ENCODE measurements around the gene L2HGDH. TPM values are rescaled to one million over a fixed set of nuclear protein-coding genes. Genes with fewer than 3 reads are reported as not detected.

The L2HGDH gene
- total RNA-seq, 2 donors from 2014 or later: 15.9 to 23.2 TPM

DNA sequence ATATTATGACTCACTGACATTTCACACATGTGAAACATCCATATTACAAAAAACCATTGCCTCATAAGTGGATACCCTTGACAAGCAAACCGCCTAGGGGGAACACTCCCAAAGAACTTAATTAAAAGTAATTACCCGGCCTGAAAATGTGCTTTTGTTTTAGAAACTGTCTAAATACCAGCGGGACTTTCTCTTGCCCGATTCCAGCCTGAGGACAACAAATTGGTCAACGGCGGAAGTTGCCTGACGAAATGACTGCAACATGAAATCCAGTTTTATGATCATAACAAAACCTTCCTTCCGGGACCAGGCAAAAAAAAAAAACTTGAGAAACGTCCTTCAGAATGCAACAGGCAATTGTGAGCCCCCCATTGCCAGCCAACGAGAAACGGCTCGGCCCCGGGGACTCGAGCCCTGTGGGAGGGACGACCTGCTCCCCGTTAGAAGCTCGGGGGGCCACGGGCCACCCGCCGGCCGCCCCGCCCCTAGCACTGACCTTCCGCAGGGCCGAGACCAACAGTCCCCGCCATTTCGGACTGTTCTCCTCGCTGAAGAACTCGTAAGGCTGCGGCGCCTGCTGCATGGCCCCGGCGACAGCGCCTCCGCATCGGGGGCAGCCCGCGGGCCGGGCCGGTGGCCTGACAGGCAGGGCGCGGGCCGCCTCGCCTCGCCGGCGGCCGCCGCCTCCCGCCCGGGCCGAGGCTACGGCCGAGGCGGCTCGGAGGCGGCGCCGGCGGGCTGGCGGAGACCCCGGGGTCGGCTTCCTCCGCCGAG is 81.1 kb downstream of the L2HGDH start:
- H3K9me3 Mint-ChIP-seq: peaks cover 12% of the 10 kb centered on the region
- DNase-seq: peak; percentile 73

GRCh38 chr14:50230401-50230700 is 81.7 kb downstream of the L2HGDH start:
- H3K9me3 Mint-ChIP-seq: peaks cover 12% of the 10 kb centered on the region
- H3K27ac ChIP-seq (ENCODE audit: low read depth, low read length): no peak overlapping the region
- TF ChIP-seq, protein P1, sequence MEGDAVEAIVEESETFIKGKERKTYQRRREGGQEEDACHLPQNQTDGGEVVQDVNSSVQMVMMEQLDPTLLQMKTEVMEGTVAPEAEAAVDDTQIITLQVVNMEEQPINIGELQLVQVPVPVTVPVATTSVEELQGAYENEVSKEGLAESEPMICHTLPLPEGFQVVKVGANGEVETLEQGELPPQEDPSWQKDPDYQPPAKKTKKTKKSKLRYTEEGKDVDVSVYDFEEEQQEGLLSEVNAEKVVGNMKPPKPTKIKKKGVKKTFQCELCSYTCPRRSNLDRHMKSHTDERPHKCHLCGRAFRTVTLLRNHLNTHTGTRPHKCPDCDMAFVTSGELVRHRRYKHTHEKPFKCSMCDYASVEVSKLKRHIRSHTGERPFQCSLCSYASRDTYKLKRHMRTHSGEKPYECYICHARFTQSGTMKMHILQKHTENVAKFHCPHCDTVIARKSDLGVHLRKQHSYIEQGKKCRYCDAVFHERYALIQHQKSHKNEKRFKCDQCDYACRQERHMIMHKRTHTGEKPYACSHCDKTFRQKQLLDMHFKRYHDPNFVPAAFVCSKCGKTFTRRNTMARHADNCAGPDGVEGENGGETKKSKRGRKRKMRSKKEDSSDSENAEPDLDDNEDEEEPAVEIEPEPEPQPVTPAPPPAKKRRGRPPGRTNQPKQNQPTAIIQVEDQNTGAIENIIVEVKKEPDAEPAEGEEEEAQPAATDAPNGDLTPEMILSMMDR (conservative IDR thresholded peaks at IDR 0.05): no peak

More for the DNA sequence above, 81.1 kb downstream of the L2HGDH start:
- peaks cover 4% of the 10 kb centered on the region for H3K4me1 ChIP-seq (ENCODE audit: control insufficient read depth, insufficient read depth, low read length)
- 0% methylated on average over 15 to 64 of the region's 64 CpGs for WGBS, 2 experiments (ENCODE audit: insufficient coverage in 1 of 2, insufficient read length in 1 of 2)
- H3K9ac ChIP-seq (ENCODE audit: extremely low read depth, low read length, poor library complexity, severe bottlenecking): peak overlapping the region; percentile 74
- Mint-ChIP-seq H3K4me1 (peaks cover 27% of the 10 kb centered on the region), H3K27ac (peak overlapping the region; percentile 46), H3K36me3 (ENCODE audit: low read depth) (peaks cover 10% of the 10 kb centered on the region), H3K27me3 (ENCODE audit: insufficient read depth) (no peaks in the 10 kb centered on the region), H3K4me3 (peak overlapping the region; percentile 78)
- peaks cover 16% of the 10 kb centered on the region for H3K9me3 ChIP-seq (ENCODE audit: control insufficient read depth, low read length)
- H3K36me3 ChIP-seq (ENCODE audit: control insufficient read depth, insufficient read depth, low read length): no peaks in the 10 kb centered on the region
- peak overlapping the region; percentile 98 for H3K4me3 ChIP-seq (ENCODE audit: low read length)
- TF ChIP-seq, protein P1 (conservative IDR thresholded peaks at IDR 0.05): no peak
- peak overlapping the region; percentile 94 for H3K27ac ChIP-seq (ENCODE audit: low read depth, low read length)
- no peaks in the 10 kb centered on the region for H3K27me3 ChIP-seq (ENCODE audit: control insufficient read depth, insufficient read depth, low read length, poor library complexity, severe bottlenecking)

GRCh38 chr14:50229681-50230080 is 82.3 kb downstream of the L2HGDH start:
- peak overlapping the region; percentile 74 for H3K9ac ChIP-seq (ENCODE audit: extremely low read depth, low read length, poor library complexity, severe bottlenecking)
- Mint-ChIP-seq H3K9me3 (peaks cover 12% of the 10 kb centered on the region), H3K4me3 (peak overlapping the region; percentile 78), H3K27ac (no peak overlapping the region), H3K36me3 (ENCODE audit: low read depth) (peaks cover 10% of the 10 kb centered on the region), H3K27me3 (ENCODE audit: insufficient read depth) (no peaks in the 10 kb centered on the region), H3K4me1 (peaks cover 33% of the 10 kb centered on the region)
- no peak overlapping the region for H3K27ac ChIP-seq (ENCODE audit: low read depth, low read length)
- peaks cover 12% of the 10 kb centered on the region for H3K9me3 ChIP-seq (ENCODE audit: control insufficient read depth, low read length)
- DNase-seq: no peak
- H3K27me3 ChIP-seq (ENCODE audit: control insufficient read depth, insufficient read depth, low read length, poor library complexity, severe bottlenecking): no peaks in the 10 kb centered on the region
- peak overlapping the region; percentile 98 for H3K4me3 ChIP-seq (ENCODE audit: low read length)
- no peaks in the 10 kb centered on the region for H3K36me3 ChIP-seq (ENCODE audit: control insufficient read depth, insufficient read depth, low read length)
- WGBS, 2 experiments (ENCODE audit: insufficient coverage in 1 of 2, insufficient read length in 1 of 2): 75 to 81% methylated on average over 2 of the region's 2 CpGs
- H3K4me1 ChIP-seq (ENCODE audit: control insufficient read depth, insufficient read depth, low read length): peaks cover 4% of the 10 kb centered on the region
- TF ChIP-seq, protein P1 (conservative IDR thresholded peaks at IDR 0.05): no peak

More at GRCh38 chr14:50230401-50230700, 81.7 kb downstream of the L2HGDH start:
- peaks cover 10% of the 10 kb centered on the region for H3K36me3 Mint-ChIP-seq (ENCODE audit: low read depth)
- H3K27ac Mint-ChIP-seq: peak overlapping the region; percentile 46
- Histone ChIP-seq H3K27me3 (ENCODE audit: control insufficient read depth, insufficient read depth, low read length, poor library complexity, severe bottlenecking) (no peaks in the 10 kb centered on the region), H3K36me3 (ENCODE audit: control insufficient read depth, insufficient read depth, low read length) (no peaks in the 10 kb centered on the region), H3K4me3 (ENCODE audit: low read length) (peak overlapping the region; percentile 98), H3K9ac (ENCODE audit: extremely low read depth, low read length, poor library complexity, severe bottlenecking) (peak overlapping the region; percentile 74), H3K9me3 (ENCODE audit: control insufficient read depth, low read length) (peaks cover 12% of the 10 kb centered on the region), H3K4me1 (ENCODE audit: control insufficient read depth, insufficient read depth, low read length) (peaks cover 4% of the 10 kb centered on the region)
- H3K4me3 Mint-ChIP-seq: peak overlapping the region; percentile 78
- no peak for DNase-seq
- WGBS, 2 experiments (ENCODE audit: insufficient coverage in 1 of 2, insufficient read length in 1 of 2): 33 to 42% methylated on average over 3 to 5 of the region's 6 CpGs
- H3K4me1 Mint-ChIP-seq: peaks cover 32% of the 10 kb centered on the region
- H3K27me3 Mint-ChIP-seq (ENCODE audit: insufficient read depth): no peaks in the 10 kb centered on the region

Data from endodermal cell (in vitro differentiated cells).